SK-N-SH treated with all-trans-retinoic acid at 6 μM for 48 hours (cell line): ENCODE data around the gene LCNL1.

Source experiments
- ATAC-seq: fragments of 200-7000 bp; cut with Tn5 transposase; 3 replicates; pipeline ENCODE4 v1.9.1; 2020; ENCODE audit warnings: mild to moderate bottlenecking, moderate library complexity
- ARNTL ChIP-seq: fragments of 450-650 bp; formaldehyde crosslinking; IDR thresholded peaks from 2 replicates; pipeline ENCODE4 v1.5.0; 2020; ENCODE audit warnings: low read depth, mild to moderate bottlenecking, moderate library complexity, borderline replicate concordance
- BACH2 ChIP-seq: fragments of 250-450 bp; sonication (Bioruptor Pico); IDR thresholded peaks from 2 replicates; pipeline ENCODE4 v1.9.0; 2021; ENCODE audit warnings: mild to moderate bottlenecking, borderline replicate concordance
- CREB5 ChIP-seq: fragments of 250-450 bp; sonication (Bioruptor Pico); IDR thresholded peaks from 2 replicates; pipeline ENCODE4 v1.5.1; 2020; ENCODE audit warnings: low read depth, mild to moderate bottlenecking, moderate library complexity
- CSDC2 ChIP-seq: fragments of 250-450 bp; sonication (Bioruptor Pico); IDR thresholded peaks from 2 replicates; pipeline ENCODE4 v1.5.0; 2020; ENCODE audit warnings: mild to moderate bottlenecking, moderate library complexity
- CSRNP3 ChIP-seq: fragments of 250-450 bp; sonication (Bioruptor Pico); IDR thresholded peaks from 2 replicates; pipeline ENCODE4 v1.5.1; 2021; ENCODE audit warnings: mild to moderate bottlenecking, moderate library complexity
- ESRRG ChIP-seq: fragments of 250-450 bp; sonication (Bioruptor Pico); IDR thresholded peaks from 2 replicates; pipeline ENCODE4 v1.6.1; 2021; ENCODE audit warnings: mild to moderate bottlenecking
- GLIS3 ChIP-seq: fragments of 250-450 bp; sonication (Bioruptor Pico); IDR thresholded peaks from 2 replicates; pipeline ENCODE4 v1.5.0; 2020; ENCODE audit warnings: mild to moderate bottlenecking, moderate library complexity
- ISL1 ChIP-seq: fragments of 250-450 bp; sonication (Bioruptor Pico); IDR thresholded peaks from 2 replicates; pipeline ENCODE4 v2.1.2; 2022; ENCODE audit warnings: mild to moderate bottlenecking, moderate library complexity
- OSR1 ChIP-seq: fragments of 250-450 bp; sonication (Bioruptor Pico); IDR thresholded peaks from 2 replicates; pipeline ENCODE4 v1.8.0; 2022; ENCODE audit warnings: moderate library complexity, mild to moderate bottlenecking, inconsistent platforms
- PATZ1 ChIP-seq: fragments of 250-450 bp; sonication (Bioruptor Pico); IDR thresholded peaks from 2 replicates; pipeline ENCODE4 v1.8.0; 2020; ENCODE audit warnings: mild to moderate bottlenecking, moderate library complexity, borderline replicate concordance
- POU6F1 ChIP-seq: fragments of 250-450 bp; sonication (Bioruptor Pico); IDR thresholded peaks from 2 replicates; pipeline ENCODE4 v1.8.0; 2021; ENCODE audit warnings: low read depth, mild to moderate bottlenecking, moderate library complexity, borderline replicate concordance
- PPARA ChIP-seq: fragments of 250-450 bp; sonication (Bioruptor Pico); IDR thresholded peaks from 2 replicates; pipeline ENCODE4 v1.5.0; 2020; ENCODE audit warnings: mild to moderate bottlenecking, borderline replicate concordance
- SNAI2 ChIP-seq: fragments of 250-450 bp; sonication (Bioruptor Pico); IDR thresholded peaks from 2 replicates; pipeline ENCODE4 v1.5.0; 2020; ENCODE audit warnings: mild to moderate bottlenecking, moderate library complexity
- TOX ChIP-seq: fragments of 250-450 bp; sonication (Bioruptor Pico); IDR thresholded peaks from 2 replicates; pipeline ENCODE4 v1.8.0; 2021; ENCODE audit warnings: mild to moderate bottlenecking, moderate library complexity, borderline replicate concordance
- TSHZ2 ChIP-seq: fragments of 250-450 bp; sonication (Bioruptor Pico); IDR thresholded peaks from 2 replicates; pipeline ENCODE4 v1.5.0; 2020; ENCODE audit warnings: mild to moderate bottlenecking, moderate library complexity
- ZC3H10 ChIP-seq: fragments of 250-450 bp; sonication (Bioruptor Pico); IDR thresholded peaks from 2 replicates; pipeline ENCODE4 v1.5.1; 2021; ENCODE audit warnings: mild to moderate bottlenecking, moderate library complexity
- ZFP3 ChIP-seq: fragments of 250-450 bp; sonication (Bioruptor Pico); IDR thresholded peaks from 2 replicates; pipeline ENCODE4 v1.5.0; 2020; ENCODE audit warnings: mild to moderate bottlenecking, moderate library complexity
- ZFP30 ChIP-seq: fragments of 450-650 bp; formaldehyde crosslinking; IDR thresholded peaks from 2 replicates; pipeline ENCODE4 v1.5.0; 2022; ENCODE audit warnings: mild to moderate bottlenecking, moderate library complexity
- ZNF565 ChIP-seq: fragments of 450-650 bp; formaldehyde crosslinking; conservative IDR thresholded peaks from 2 replicates; pipeline ENCODE4 v1.5.0; 2020; ENCODE audit warnings: low read depth, mild to moderate bottlenecking, moderate library complexity
- ZNF70 ChIP-seq: fragments of 450-650 bp; formaldehyde crosslinking; IDR thresholded peaks from 2 replicates; pipeline ENCODE4 v1.5.0; 2020; ENCODE audit warnings: mild to moderate bottlenecking, moderate library complexity
- ZNF8 ChIP-seq: fragments of 450-650 bp; formaldehyde crosslinking; IDR thresholded peaks from 2 replicates; pipeline ENCODE4 v1.5.0; 2020; ENCODE audit warnings: mild to moderate bottlenecking, moderate library complexity

LCNL1 gene

GRCh38 chr9:136942112-136942880, 40.5 kb upstream of the LCNL1 start:
- TF ChIP-seq PATZ1 (CRISPR knock-in tag) (no peak), ARNTL (no peak), ISL1 (CRISPR knock-in tag) (no peak), BACH2 (CRISPR knock-in tag) (no peak), SNAI2 (no peak), CSDC2 (CRISPR knock-in tag) (no peak), TOX (CRISPR knock-in tag) (no peak), TSHZ2 (CRISPR knock-in tag) (no peak), POU6F1 (CRISPR knock-in tag) (no peak), ZNF70 (CRISPR knock-in tag) (no peak), ZNF8 (no peak), ZFP30 (CRISPR knock-in tag) (no peak), ZNF565 (no peak), ZC3H10 (CRISPR knock-in tag) (no peak), GLIS3 (CRISPR knock-in tag) (no peak), CREB5 (no peak), ZFP3 (CRISPR knock-in tag) (no peak), PPARA (no peak), ESRRG (CRISPR knock-in tag) (no peak)
- ATAC-seq: no peak

GRCh38 chr9:136942881-136943230, 39.9 kb upstream of the LCNL1 start:
- TF ChIP-seq BACH2 (CRISPR knock-in tag) (no peak), SNAI2 (no peak), TSHZ2 (CRISPR knock-in tag) (no peak), GLIS3 (CRISPR knock-in tag) (no peak), ARNTL (no peak), CSRNP3 (CRISPR knock-in tag) (no peak), PPARA (no peak), ISL1 (CRISPR knock-in tag) (no peak), CSDC2 (CRISPR knock-in tag) (no peak), ZNF565 (no peak), CREB5 (no peak), OSR1 (no peak)
- ATAC-seq: no peak
